Lower leg skin (tissue), 3 donors: ENCODE results near the gene SLC25A48.

Experiments used
- POLR2A ChIP-seq, 2 donors: fragments of 450-650 bp; IDR thresholded peaks; one replicate each; pipeline ENCODE4 v1.6.1; 2016 to 2017; ENCODE audit warnings: antibody characterized with exemption in 2 of 2, mild to moderate bottlenecking in 1 of 2, moderate library complexity in 1 of 2
- TF ChIP-seq, protein P1 (sequence below), 3 donors: fragments of 450-650 bp; IDR thresholded peaks; one replicate each; pipeline ENCODE4 v1.5.1; 2016; ENCODE audit warnings: antibody characterized with exemption in 3 of 3, mild to moderate bottlenecking in 3 of 3, moderate library complexity in 2 of 3

DNA sequence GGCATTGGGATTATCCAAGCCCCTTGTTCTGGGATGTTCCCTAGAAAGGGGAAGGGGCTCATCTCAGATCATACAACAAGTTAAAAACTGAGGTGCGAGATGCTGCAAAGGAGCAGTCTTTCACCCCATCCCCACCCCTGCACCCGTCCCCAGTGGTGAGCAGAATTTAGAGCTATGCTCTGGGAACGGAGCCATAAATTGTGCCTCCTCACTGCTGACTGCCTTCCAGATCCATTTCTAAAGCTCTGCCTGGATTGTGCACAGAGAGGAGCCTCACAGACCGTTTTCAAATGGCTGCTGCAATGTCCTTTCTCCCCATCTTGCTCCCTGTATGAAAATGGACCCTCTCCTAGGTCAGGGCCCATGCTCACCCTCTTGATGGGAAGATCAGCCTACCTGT lies 8.3 kb downstream of the SLC25A48 start:
- TF ChIP-seq, protein P1, sequence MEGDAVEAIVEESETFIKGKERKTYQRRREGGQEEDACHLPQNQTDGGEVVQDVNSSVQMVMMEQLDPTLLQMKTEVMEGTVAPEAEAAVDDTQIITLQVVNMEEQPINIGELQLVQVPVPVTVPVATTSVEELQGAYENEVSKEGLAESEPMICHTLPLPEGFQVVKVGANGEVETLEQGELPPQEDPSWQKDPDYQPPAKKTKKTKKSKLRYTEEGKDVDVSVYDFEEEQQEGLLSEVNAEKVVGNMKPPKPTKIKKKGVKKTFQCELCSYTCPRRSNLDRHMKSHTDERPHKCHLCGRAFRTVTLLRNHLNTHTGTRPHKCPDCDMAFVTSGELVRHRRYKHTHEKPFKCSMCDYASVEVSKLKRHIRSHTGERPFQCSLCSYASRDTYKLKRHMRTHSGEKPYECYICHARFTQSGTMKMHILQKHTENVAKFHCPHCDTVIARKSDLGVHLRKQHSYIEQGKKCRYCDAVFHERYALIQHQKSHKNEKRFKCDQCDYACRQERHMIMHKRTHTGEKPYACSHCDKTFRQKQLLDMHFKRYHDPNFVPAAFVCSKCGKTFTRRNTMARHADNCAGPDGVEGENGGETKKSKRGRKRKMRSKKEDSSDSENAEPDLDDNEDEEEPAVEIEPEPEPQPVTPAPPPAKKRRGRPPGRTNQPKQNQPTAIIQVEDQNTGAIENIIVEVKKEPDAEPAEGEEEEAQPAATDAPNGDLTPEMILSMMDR (IDR thresholded peaks at IDR 0.05): no peak
- no peak for TF ChIP-seq POLR2A (IDR thresholded peaks at IDR 0.05)
